Raji (cell line): Measurements from ENCODE around the gene UPK3A.

ENCODE experiments used
- POLR2A ChIP-seq: IDR thresholded peaks from 2 replicates; pipeline ENCODE4 v1.6.1; 2011; ENCODE audit warnings: low read depth, low read length, control low read depth; ENCODE audit not compliant: insufficient read depth

Gene UPK3A

DNA sequence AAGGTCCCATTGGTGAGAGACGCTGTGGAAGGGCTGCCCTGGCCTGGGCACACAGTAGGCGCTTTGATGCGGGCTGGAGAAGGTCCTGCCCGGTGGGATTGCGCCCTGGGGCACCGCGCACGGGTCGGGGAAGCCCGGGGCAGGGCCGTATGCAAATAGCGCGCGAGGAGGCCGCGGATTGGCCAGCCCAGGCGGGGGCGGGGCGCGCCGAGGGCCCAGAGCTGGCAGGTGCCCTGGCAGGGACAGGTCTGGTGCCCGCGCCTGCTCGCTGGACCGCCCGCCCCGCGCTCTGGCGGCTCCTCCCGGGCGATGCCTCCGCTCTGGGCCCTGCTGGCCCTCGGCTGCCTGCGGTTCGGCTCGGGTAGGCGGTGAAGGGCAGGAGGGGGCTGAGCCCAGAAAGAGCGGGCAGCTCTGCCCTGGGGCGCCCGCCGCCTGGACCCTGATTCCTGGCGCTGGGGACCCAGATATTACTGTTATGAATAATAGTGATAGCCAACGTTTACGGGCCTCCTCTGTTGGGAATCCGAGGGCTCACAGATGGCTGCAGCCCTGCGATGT, at the start of gene UPK3A:
UPK3A (plus strand) TSS at position 245 of the 558 bp plus-strand sequence; CDS start at position 310, 65 bp downstream.
- no peak for TF ChIP-seq POLR2A

DNA sequence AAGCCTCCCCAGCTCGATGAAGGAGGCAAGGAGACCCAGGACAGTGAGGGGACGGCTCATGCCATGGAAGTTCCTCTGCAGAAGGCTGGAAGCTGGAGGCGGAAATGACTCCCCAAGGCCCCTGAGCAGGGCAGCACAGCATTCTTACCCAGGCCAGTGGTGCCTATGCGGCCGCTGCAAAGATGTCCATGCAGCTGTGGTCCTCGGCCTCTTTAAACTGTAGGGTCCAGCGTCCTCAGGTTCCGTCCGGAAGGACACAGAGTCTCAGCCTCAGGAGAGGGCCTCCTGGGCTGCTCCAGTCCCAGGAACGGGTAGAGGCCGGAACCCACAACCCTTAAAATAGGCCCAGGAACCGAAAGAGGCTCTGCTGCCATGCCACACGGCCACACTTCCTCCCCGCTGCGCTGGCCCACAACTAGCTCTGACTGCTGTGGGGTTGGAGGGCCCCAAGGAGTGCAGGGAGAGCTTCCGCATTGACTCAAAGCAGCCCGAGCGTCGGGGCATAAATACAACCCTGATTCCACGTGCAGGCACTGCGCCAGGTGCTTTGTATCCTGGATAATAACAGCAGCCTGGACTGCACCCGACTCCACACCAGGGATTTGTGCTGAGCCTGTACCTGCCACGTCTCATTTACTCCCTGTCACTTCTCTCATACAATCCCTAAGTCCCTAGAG, 49.5 kb upstream of the UPK3A start:
- TF ChIP-seq POLR2A, result no peak

DNA sequence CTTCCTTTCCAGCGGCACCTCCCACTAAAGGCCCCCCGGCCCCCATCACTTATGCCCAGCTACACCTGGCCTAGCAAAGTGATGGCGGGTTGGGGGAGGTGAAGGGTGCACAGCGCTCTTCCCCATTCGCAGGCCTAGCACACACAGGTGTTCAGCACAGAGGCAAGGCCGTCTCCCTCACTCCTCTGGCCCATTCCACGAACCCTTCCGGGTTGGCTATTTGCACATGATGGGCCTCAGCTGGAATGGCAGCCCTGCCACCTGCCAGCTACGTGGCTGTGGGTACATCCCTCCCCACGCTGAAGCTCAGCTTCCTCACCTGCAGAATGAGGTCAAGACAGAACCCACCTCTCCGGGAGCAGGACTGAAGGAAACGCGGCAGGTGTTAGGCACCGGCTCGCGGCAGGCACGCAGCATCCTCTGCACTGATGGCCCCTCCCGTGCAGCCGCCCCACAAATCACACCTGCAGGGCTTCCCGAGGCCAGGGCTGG, 48.9 kb upstream of the UPK3A start:
- TF ChIP-seq POLR2A, result no peak

GRCh38 chr22:45237065-45237990, 47.4 kb upstream of the UPK3A start:
- TF ChIP-seq POLR2A, result no peak

- TF ChIP-seq POLR2A, result no peak
Observed at GRCh38 chr22:45238076-45238956, 46.4 kb upstream of the UPK3A start.

DNA sequence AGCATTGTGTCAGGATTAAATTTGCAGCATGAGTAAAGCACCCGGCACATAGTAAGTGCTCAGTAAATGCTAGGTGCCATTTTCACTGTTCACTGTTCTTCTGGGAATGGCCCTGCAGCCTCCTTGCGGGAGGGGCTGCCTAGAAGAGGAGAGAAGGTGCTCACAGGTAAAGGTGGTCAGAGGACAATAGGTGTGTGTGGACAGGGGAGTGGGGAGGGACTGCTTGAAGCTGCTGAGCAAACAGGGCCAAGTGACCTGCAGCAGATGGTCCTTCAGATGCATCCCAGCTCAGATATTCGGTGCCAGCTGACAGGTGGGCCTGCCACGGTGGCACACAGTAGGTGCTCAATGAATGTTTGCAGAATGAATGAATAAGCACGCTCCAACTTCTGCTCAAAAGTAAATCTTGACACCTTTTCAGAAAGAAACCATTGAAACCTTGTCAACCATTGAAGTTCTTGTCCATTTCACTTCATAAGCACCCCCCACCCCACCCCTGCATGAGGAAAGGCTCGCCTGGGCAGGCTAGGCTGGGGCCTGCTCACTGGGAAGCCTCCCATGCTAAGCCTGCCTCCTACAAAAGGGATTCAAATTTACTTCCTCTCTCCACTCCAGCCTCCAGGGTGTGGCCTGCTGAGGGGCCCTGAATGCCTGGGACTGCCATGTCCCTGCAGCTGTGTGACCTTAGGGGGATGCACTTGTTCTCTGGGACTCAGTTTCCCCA, 45.6 kb upstream of the UPK3A start:
- no peak for TF ChIP-seq POLR2A

- no peak for TF ChIP-seq POLR2A
Observed at GRCh38 chr22:45239681-45240051, 45.1 kb upstream of the UPK3A start.

GRCh38 chr22:45240104-45240809, 44.5 kb upstream of the UPK3A start:
- TF ChIP-seq POLR2A, result no peak

DNA sequence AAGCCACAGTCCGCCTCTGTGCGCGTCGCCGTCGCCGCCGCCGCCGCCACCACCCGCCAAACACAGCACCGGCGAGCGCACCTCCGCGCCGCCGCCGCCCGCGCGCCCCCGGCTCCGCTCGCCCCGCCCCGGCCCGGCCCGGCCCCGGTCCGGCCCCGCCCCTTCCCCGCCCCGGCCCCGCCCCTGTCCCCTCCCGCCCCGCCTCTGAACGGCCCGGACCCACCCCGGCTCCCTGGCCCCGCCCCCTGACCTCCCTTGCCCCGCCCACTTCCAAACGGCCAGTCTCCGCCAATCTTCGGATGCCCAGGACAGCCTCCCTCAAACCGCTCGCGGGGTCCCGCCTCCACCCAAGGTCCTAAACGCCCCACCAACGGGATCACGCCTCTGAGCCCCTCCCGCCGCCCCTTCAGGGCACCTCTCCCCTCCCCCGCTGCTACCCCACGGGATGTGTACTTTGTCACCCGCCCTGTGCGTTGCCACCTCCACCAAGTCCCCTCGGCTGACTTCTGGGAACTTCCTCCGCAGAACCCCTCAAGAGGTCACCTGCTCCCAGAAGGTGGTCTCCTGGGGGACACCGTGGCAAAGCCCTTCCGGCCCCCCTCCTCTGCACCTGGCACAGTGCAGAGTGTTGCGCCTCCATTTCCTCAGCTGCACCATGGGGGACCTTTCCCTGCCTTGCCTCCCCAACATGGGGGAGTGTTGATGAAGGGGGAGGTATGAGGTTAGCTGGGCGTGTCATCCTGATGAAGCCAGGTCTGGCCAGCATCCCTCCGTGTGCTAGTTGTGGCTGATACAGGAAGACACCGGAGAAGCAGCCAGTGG, 43.7 kb upstream of the UPK3A start, which contains the start of gene KIAA0930:
KIAA0930 (minus strand) TSS at position 85 of the 822 bp plus-strand sequence. CDS start 191 bp downstream, outside the sequence.
- TF ChIP-seq POLR2A, result peak; percentile 40

DNA sequence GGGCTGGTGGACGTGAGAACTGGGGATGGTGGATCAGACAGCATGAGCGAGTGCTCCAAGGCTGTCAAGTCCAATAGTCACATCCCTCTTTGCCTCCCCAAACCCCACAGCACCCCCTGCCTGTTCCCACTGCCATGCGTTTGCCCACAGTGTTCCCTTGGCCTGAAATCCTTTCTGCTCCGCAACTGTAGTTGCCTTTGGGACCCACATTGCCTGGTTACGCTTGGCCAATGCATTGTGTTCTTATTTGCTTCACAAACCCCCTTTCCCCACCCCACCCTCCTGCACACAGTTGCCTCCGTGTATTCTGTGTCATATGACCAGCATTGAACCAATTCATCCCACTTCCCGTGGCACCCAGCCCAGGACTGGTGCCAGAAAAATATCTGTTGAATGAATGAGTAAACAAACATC, 42.0 kb upstream of the UPK3A start:
- TF ChIP-seq POLR2A, result no peak

- no peak for TF ChIP-seq POLR2A
Observed at GRCh38 chr22:45244916-45245315, 39.8 kb upstream of the UPK3A start.
